ENCODE data around the gene PLEKHH2. TPM values are rescaled to one million over a fixed set of nuclear protein-coding genes. Genes with fewer than 3 reads are reported as not detected.

PLEKHH2 gene
- polyA plus RNA-seq, 1 of the 3 experiments (the other 2 are of a cell fraction): 1.9 TPM

GRCh38 chr2:43810888-43811287 is 173.8 kb downstream of the PLEKHH2 start:
- no peak overlapping the region for H3K4me3 ChIP-seq (ENCODE audit: low read depth in 2 of 2, low read length in 1 of 2)
- H3K4me2 ChIP-seq: no peak overlapping the region
- WGBS (ENCODE audit: low lambda C conversion rate): 85% methylated on average over 1 of the region's 1 CpG
- CTCF ChIA-PET: no interaction called here
- TF ChIP-seq TEAD4 (IDR thresholded peaks at IDR 0.05; ENCODE audit: borderline replicate concordance, insufficient read depth) (no peak), TCF12 (IDR thresholded peaks at IDR 0.05) (no peak), MXI1 (IDR thresholded peaks at IDR 0.05; ENCODE audit: low read depth, low read length) (no peak)
- POLR2A ChIA-PET: no interaction called here
- H3K9ac ChIP-seq: no peak overlapping the region
- no peaks in the 10 kb centered on the region for H3K9me2 ChIP-seq
- H3K9me3 ChIP-seq: no peaks in the 10 kb centered on the region
- no peaks in the 10 kb centered on the region for H3K27me3 ChIP-seq (ENCODE audit: insufficient read depth)
- peaks cover 8 to 31% of the 10 kb centered on the region in 2 experiments for H3K36me3 ChIP-seq (replicated peaks in 1 of 2; ENCODE audit: control insufficient read depth in 1 of 2, insufficient read depth in 2 of 2, low read length in 1 of 2)
- no peaks in the 10 kb centered on the region for H4K20me1 ChIP-seq (ENCODE audit: insufficient read depth)
- H2AFZ ChIP-seq (ENCODE audit: low read depth): no peak overlapping the region
- H3K27ac ChIP-seq (ENCODE audit: low read depth in 2 of 2, low read length in 1 of 2): no peak overlapping the region; a peak in 1 of 4 replicates
- H3F3A ChIP-seq (replicated peaks; ENCODE audit: insufficient read depth): no peaks in the 10 kb centered on the region
- DNase-seq: no peak
- H3K79me2 ChIP-seq (ENCODE audit: insufficient read depth): no peaks in the 10 kb centered on the region
- H3K4me1 ChIP-seq (ENCODE audit: control insufficient read depth in 1 of 2, insufficient read depth in 2 of 2, low read depth in 1 of 2, low read length in 1 of 2): peaks cover 0 to 4% of the 10 kb centered on the region in 2 experiments; a peak in 2 of 4 replicates

GRCh38 chr2:43812006-43812405 is 174.9 kb downstream of the PLEKHH2 start:
- TF ChIP-seq NRF1 (IDR thresholded peaks at IDR 0.05; ENCODE audit: low read depth, low read length) (no peak), GABPA (IDR thresholded peaks at IDR 0.05; ENCODE audit: low read depth) (no peak), YY1 (IDR thresholded peaks at IDR 0.05; ENCODE audit: low read depth) (no peak), RAD21 (IDR thresholded peaks at IDR 0.05; ENCODE audit: low read length) (no peak), IRF3 (IDR thresholded peaks at IDR 0.05; ENCODE audit: low read depth, low read length) (no peak), REST (IDR thresholded peaks at IDR 0.05; ENCODE audit: low read depth, low read length) (no peak)
- Histone ChIP-seq H3K27ac (ENCODE audit: low read depth in 2 of 2, low read length in 1 of 2) (no peak overlapping the region), H3K4me3 (ENCODE audit: low read depth in 2 of 2, low read length in 1 of 2) (no peak overlapping the region), H2AFZ (ENCODE audit: low read depth) (no peak overlapping the region), H3K9me2 (no peaks in the 10 kb centered on the region), H3K36me3 (replicated peaks in 1 of 2; ENCODE audit: control insufficient read depth in 1 of 2, insufficient read depth in 2 of 2, low read length in 1 of 2) (peaks cover 8 to 22% of the 10 kb centered on the region in 2 experiments), H3K4me1 (ENCODE audit: control insufficient read depth in 1 of 2, insufficient read depth in 2 of 2, low read depth in 1 of 2, low read length in 1 of 2) (peaks cover 0 to 4% of the 10 kb centered on the region in 2 experiments; a peak in 2 of 4 replicates), H3K9me3 (no peaks in the 10 kb centered on the region), H3K9ac (no peak overlapping the region), H3K4me2 (no peak overlapping the region), H3K79me2 (ENCODE audit: insufficient read depth) (no peaks in the 10 kb centered on the region), H3K27me3 (ENCODE audit: insufficient read depth) (no peaks in the 10 kb centered on the region), H3F3A (replicated peaks; ENCODE audit: insufficient read depth) (no peaks in the 10 kb centered on the region), H4K20me1 (ENCODE audit: insufficient read depth) (no peaks in the 10 kb centered on the region)
- ChIA-PET CTCF (no interaction called here), POLR2A (no interaction called here)
- WGBS (ENCODE audit: low lambda C conversion rate): 67% methylated on average over 2 of the region's 2 CpGs
- no peak for DNase-seq
